NCI-H2029 treated with DMSO at 0.1 percent for 48 hours (cell line): Measurements from ENCODE around the gene DQX1.
"Not testable (repeated sequence)": the region's sequence is repeated elsewhere in the genome, so short reads cannot be mapped to it uniquely, and the experiment has no call there.

Source experiments
- DNase-seq: peaks from one replicate; lab custom pipeline; 2025; lab: John Stamatoyannopoulos, UW

The DQX1 gene

DNA sequence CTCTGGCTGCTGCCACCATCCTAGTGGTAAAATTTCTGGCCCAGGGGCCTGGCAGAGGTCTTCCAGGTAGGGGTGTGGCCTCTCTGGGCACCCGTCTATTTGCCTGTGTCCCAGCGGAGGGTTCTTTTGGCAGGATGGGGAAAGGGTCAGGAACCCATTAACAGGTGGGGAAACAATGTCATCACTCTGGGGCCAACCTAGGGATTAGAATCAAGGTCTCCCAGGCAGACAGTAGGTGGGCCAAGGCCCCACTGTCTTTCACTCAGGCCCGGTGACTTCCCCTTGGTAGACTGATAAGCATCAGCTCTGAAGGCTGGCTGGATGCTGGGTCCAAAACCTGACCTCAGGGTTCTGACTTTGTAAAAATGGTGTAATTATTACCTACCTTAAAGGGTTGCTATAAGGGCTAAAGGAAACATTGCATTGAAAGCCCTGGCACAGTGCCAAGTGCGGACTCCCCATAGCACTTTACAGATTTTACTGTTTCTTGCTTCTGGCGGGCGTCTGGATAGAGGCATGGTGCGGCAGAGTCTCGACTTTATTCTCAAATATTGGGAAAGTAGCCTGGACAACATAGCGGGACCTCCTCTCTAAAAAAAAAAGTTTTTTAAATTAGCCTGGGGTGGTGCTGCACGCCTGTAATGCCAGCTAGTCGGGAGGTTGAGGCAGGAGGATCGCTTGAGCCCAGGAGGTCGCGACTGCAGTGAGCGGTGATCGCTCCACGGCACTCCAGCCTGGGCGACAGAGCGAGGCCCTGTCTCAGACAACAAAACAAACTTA, 28.8 kb downstream of the DQX1 start:
- DNase-seq = no peak

DNA sequence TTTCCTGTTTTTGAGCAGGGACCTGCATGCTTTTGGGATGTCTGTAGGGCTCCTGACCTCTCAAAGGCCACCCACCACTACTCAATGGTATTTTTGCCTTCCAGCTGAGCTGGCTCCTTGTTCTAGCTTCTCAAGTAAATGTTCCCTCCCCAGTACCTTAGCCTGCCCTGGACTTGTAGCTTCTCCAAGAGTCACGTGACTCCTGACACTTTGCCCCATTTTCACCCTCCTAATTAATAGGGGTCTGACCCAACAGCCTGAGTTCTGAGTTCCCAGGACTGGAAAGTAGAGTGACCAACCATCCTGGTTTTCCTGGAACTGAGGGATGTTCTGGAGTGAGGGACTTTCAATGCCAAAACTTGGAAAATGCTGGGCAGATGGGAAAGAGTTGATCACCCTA, 30.6 kb downstream of the DQX1 start:
- no peak for DNase-seq

DNA sequence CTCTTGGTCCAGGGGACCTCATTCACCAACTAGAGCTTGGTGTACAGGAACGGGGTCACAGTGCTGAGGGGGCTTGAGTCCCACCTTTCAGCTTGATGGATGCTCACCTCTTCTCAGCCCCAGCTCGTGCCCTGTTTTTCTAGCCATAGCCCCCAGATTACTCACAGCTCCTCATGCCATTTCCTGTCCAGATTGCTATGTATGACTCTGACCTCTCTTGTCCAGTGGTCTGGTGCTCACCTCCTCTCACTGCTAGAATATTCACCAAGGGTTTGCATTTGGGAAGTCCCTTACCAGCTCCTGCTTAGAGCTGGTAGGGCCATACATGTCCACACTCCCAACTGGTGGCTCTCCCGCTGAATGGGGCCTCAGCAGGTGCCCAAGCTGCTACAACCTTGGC, 32.5 kb downstream of the DQX1 start:
- DNase-seq = no peak

DNA sequence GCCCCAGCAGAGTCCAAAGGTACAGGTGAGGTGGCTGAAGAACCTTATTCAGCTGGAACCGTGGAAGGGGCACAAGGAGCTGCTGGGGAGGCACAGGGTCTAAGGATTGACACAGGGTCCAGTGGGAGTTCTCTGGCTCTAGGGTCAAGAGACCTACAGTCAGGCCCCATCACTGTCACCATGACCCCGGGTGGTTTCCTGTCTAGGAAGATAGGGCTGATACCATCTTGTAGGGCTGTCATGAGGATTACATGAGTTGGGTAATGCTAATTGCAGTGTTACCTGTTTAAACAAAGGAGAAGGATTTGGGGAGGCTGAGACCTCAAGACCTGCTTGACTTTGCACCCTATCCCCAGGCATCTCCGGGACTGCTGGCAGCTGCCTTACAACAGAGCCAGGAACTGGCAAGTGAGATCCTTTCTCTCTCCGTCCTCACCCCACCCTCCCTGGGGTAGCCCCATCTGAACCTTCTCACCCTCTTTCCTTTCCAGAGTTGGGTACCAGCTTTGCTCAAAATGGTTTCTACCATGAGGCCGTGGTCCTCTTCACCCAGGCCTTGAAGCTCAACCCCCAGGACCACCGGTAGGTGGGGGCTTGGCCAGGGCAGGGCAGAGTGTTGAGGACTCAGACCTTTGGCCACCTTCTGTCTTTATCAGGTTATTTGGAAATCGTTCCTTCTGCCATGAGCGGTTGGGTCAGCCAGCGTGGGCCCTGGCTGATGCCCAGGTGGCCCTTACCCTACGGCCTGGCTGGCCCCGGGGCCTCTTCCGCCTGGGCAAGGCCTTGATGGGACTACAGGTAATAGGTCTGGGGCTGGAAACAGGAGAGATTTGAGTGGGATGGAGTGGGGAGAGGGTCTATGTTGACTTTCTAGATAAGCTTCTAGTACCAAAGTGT, 34.1 kb downstream of the DQX1 start:
- DNase-seq = no peak

DNA sequence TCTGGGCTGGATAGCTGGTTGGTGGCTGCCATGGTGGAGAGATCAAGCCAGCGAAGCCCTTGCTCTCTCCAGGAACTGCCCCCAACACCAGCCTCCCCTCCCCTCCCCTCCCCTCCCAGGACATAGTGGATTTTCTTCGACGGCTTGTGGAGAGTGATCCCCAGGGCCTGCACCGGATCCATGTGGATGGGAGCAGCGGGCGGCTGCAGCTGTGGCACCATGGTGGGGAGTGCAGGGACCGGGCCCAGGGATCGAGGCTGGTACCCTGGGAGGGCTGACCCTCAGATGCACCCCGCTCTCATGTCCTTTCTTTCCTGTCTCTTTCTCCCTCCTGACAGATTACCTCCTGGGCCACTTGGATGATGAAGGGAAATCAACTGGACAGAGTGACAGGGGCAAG, 36.1 kb downstream of the DQX1 start:
- no peak for DNase-seq

DNA sequence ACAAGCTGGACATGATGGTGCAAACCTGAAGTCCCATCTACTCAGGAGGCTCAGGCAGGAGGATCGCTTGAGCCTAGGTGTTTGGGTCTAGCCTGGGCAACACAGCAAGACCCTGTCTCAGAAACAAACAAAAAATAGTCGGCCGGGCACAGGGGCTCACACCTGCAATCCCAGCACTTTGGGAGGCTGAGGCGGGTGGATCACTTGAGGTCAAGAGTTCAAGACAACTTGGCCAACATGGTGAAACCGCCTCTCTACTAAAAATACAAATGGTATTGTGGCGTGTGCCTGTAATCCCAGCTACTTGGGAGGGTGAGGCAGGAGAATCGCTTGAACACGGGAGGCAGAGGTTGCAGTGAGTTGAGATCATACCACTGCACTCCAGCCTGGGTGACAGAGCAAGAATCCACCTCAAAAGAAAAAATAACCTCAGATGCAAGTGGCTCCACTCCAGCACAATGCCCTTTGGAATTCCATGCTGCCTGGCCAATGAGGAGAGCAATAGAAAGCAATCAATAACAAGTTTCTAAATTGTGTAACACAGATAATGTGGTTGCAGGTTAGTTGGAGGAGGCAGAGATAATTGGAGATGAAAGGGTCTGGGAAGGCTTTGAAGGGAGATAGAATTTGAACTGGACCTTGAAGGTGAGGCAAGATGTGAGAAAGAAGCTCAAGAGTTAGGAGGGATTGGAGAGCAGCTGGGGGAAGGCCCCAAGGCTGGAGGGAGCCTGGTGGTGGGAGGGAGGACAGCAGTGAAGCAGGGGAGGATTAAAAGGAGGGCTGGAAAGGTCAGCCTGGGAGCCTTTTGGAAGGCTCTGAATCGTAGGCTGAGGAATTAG, 37.2 kb downstream of the DQX1 start:
- DNase-seq = no peak

DNA sequence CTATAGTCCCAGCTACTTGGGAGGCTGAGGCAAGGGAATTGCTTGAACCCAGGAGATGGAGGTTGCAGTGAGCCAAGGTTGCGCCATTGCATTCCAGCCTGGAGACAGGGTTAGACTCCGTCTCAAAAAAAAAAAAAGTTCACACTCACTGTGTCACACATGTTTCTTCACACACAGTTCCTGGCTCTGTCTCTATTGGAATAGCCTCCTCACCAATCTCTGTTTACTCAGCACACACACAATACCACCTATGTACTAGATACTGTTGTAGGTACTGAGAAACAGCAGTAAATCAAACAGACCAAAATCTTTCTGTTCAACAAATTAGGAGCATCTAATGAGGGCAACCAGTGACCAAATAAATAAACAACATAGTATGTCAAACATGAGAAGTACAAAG, 39.9 kb downstream of the DQX1 start:
- no peak for DNase-seq

DNA sequence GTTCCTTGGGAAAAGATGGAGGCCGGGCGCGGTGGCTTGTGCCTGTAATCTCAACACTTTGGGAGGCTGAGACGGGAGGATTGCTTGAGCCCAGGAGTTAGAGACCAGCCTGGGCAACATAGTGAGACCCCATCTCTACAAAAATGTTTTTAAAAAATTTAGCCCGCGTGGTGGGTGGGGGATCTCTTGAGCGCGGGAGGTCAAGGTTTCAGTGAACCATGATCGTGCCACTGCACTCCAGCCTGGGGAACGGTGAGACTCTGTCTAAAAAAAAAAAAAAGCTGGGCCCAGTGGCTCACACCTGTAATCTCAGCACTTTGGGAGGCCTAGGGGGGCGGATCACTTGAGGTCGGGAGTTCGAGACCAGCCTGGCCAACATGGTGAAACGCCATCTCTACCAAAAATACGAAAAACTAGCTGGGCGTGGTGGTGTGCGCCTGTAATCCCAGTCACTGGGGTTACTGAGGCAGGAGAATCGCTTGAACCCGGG, 42.3 kb downstream of the DQX1 start:
- not testable (repeated sequence) for DNase-seq

DNA sequence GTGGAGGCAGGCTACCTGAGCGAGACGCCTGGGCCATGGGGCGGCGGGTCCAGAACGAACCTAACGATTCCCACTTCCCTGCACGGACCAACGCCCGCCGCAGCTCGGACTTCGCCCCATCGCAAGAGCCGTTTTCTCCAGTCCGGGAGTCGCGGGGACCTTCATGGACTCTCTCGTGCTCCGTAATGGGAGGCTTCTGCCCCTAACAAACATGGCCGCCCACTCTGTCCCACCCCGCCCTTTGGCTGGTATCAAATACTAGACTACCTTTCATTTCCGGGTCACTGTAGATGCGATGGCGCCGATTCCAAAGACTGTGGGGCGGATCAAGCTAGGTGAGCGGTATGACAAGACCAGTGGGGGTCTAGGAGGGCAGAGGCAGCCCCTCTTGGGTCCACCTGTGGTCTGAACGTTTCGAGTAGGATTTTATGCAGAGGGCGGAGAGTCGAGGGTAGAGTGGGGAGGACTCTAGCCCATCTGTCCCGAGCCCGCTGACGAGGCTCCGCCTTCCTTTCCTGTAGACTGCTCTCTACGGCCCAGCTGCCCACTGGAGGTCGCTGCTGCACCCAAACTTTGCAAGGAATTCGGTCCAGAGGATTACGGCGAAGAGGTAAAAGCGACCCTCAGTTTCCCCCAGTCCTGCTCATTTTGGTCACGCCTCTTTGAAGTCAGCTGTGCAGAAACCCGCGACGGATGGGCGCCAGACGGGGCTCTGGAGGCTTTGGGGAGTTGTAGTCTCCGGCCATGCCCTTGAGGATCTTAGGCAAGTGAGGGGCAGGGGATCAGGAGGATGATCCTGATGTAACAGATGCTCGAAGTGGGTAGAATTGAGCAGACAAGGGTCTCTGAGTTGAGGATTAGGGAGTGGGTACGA, 43.0 kb downstream of the DQX1 start, which contains the start of the genes CCDC142 and TTC31:
CCDC142 (minus strand) TSS at position 198 of the 874 bp plus-strand sequence; CDS start at position 37, 161 bp downstream.
TTC31 (plus strand) TSS at position 281 of the 874 bp plus-strand sequence; CDS start at position 296, 15 bp downstream.
- peak; percentile 82 for DNase-seq

DNA sequence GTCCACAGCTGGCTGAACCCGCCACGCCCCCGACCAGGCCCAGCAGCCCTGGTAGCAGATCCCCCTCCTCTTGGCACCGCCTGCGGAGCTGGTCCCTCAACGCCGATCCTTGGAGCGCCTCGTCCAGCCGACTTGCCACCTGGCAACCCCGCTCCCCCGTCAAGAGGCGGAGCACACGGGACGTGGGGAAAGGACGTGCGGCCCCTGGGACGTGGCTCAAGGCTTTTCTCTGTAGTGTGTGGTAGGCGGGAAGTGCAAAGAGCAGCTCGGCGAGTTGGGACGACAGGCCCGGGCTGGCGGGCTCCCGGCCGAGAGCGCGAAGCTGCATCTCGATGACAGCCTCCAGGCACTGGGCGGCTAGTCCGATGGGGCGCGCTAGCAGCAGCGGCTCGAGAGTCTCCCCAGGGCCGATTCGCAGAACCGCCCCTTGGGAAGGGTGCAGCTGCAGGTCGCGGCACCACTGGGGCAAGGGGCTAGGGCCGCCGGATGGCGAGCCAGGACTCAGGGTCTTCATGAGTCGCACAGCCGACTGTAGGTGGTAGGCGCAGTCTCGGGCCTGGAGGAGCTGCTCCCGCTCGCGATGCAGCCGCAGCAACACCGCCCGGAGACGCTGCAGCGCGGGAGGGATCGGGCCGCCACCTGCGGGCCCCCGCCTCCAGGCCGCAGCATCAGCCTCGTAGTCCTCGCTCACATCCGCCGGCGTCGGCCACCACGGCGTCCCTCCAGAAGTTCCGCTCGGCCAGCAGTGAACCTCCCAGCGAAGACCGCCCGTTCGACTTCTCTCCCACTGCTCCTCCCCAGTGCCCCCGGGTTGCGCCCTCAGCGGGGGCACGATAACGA, 43.9 kb downstream of the DQX1 start:
- DNase-seq = no peak

DNA sequence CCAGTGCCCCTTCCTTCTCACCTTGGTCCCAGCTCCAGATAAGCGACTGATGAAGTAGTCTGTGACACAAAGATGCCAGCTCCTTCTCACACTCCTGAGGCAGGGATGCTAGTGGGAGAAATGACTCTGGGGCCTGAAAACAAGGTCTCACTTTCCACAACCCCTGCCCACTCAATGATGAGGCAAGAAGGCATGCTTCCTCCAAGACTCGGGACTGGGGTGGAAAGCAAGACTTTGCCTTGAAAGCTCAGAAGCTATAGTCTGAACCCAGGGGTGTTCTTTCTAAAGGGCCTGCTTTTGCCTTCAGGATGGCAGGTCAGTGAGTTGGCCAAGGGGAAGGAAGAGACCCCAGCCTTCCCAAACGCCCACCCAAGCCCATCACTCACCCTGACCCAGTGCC, 44.6 kb downstream of the DQX1 start:
- no peak for DNase-seq

DNA sequence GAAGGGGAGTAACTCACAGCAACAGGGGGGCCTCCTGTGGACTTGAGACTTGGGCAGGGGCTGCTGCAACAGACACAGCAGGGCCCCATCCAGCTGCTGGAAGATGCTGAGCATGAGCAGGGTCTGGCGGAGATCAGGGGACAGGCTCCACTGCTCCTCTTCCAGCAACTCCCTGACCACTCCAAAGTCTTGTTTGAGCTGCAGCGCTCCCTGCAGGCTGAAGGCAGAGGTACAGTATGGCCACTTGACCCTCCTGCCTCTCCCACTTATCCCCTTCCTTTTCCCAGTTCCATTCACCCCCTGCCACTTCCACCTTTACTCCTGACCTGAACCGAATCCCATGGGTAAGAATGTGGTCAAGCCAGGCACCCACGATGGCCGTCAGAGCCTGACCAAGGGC, 51.1 kb downstream of the DQX1 start:
- DNase-seq = no peak

DNA sequence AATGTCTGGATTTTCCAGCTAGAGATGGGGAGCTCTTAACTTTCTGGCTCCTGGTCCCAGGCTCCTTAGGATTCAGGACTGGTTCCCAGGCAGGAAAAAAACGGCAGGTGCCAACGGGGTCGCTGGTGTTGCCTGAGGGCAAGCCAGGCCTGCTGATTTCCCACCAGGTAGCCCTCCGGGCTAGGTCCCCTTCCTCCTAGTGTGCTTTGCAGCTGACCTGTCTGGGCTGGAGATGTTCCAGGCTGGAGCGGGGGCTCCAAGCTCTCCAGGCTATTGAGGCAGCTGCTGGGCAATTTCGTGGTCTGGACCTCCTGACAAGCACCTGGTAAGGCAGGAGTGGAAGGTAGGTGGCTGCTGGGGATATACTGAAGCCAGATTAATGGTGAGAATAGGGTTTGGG, 51.5 kb downstream of the DQX1 start:
- no peak for DNase-seq

DNA sequence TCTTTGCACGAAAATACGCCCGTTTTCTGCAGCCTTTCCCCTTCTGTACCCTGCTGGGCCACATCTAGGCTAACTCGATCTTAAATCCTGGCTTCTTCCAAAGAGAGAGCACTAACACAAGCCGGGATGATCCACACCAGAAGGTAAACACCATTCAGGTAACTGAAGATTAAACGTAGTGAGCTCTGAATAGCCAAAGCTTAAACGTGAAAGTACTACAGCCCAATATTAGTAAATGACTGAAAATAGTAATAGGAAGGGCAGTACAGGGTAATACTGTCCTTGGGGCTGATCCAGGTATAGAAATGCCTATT, 53.1 kb downstream of the DQX1 start:
- no peak for DNase-seq

DNA sequence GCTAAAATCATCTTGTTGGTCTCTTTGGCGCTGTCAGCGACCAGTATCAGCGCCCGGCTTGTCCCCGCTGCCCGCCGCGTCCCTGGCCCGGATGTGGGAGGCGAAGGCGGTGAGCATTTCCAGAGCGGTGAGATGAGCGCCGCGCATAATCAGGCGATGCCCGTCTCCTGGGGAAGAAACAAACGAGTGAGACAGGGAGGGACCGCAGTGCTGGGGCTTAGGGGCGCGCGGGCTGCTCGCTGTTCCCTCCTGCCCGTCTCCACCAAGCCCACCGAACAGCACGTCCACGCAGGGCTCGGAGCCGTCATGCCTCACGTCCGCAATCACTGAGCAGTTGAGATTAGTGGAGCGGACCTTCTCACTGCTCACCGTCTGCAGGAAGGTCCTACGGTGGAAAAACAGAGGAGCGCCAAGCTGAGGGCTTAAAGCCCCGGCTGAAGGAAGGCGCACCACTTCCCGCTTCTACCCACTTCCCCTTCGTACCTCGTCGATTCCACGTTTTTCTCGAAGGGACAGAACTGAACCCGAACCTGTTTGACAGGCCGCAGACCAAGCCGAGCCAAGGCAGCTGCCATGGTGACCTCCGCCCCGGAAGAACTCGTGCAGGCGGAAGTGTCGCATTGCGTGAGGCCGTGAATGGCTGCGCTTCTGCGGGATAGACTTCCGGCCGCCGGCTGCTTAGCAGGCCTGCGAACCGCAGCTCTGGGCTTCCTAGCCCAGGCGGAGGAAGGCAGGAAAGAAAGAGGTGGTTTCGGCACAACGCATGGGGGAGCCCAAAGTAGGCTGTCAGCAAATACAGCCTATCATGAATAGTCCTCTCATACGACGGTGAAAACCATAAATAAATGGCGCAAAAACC, 53.7 kb downstream of the DQX1 start, which contains the start of gene MRPL53:
MRPL53 (minus strand) TSS at position 595 of the 859 bp plus-strand sequence; CDS start at position 575, 20 bp downstream.
- DNase-seq = peak; percentile 67

DNA sequence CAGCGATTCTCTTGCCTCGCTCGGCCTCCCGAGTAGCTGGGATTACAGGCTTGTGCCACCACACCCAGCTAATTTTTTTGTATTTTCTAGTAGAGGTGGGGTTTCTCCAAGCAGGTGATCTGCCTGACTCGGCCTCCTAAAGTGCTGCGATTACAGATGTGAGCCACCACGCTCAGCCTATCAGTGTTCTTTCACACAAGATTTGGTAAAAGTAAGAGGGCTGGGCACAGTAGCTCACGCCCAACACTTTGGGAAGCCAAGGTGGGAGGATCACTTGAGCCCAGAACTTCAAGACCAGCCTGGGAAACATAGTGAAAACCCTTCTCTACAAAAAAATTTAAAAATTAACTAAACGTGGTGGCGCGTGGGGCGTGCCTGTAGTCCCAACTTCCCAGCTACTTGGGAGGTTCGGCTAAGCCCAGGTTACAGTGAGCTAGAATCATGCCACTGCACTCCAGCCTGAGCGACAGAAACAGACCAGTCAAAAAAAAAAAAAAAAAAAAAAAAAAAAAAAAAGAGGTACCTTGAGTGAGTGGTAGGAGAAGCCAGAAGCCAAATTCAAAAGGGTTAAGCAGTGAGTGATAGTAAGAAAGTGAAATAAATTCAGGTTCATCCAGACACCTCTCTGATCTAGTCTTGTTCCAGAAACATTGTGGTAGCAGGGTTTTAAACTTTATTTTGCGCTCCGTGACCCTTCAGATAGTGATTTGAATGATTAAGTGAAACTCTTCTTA, 54.5 kb downstream of the DQX1 start:
- DNase-seq = no peak

DNA sequence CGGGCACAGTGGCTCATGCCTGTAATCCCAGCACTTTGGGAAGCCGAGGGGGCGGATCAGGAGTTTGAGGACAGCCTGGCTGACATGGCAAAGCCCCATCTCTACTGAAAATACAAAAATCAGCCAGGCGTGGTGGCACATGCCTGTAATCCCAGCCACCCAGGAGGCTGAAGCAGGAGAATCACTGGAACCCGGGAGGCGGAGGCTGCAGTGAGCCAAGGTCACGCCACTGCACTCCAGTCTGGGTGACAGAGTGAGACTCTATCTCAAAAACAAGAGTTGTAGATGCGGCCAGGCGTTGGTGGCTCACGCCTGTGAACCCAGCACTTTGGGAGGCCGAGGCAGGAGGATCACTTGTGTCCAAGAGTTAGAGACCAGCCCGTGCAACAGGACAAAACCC, 55.3 kb downstream of the DQX1 start:
- DNase-seq = not testable (repeated sequence)
